ENCODE measurements around the gene VSIG8.

DNA sequence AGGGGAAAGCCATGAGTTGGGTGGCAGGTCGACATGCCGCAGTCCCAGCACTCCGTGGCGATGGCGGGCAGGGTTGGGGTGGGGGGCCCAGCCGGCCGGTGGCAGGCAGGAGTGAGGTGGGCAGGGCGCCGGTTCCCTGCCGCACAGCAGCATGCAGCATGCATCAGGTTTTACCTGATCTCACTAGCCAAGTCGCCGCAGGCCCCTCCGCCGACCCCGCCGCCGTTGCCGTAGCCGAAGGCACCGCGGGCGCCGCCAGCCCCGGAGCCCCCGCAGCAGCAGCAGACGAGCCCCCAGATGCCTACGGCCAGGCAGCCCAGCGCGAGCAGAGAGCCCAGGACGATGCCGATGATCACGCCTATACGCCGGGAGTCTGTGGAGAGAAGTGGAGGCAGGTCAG, 6.7 kb downstream of the VSIG8 start:
- no peak for TF ChIP-seq ELF4 (CRISPR knock-in tag; IDR thresholded peaks at IDR 0.05; ENCODE audit: low read depth)
- no peak for TF ChIP-seq FOXP4 (CRISPR knock-in tag; IDR thresholded peaks at IDR 0.05)
- TF ChIP-seq, protein P1, sequence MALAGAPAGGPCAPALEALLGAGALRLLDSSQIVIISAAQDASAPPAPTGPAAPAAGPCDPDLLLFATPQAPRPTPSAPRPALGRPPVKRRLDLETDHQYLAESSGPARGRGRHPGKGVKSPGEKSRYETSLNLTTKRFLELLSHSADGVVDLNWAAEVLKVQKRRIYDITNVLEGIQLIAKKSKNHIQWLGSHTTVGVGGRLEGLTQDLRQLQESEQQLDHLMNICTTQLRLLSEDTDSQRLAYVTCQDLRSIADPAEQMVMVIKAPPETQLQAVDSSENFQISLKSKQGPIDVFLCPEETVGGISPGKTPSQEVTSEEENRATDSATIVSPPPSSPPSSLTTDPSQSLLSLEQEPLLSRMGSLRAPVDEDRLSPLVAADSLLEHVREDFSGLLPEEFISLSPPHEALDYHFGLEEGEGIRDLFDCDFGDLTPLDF (CRISPR knock-in tag; IDR thresholded peaks at IDR 0.05) = no peak
- TF ChIP-seq MYBL2 (CRISPR knock-in tag; IDR thresholded peaks at IDR 0.05) = no peak
- TF ChIP-seq, protein P2, sequence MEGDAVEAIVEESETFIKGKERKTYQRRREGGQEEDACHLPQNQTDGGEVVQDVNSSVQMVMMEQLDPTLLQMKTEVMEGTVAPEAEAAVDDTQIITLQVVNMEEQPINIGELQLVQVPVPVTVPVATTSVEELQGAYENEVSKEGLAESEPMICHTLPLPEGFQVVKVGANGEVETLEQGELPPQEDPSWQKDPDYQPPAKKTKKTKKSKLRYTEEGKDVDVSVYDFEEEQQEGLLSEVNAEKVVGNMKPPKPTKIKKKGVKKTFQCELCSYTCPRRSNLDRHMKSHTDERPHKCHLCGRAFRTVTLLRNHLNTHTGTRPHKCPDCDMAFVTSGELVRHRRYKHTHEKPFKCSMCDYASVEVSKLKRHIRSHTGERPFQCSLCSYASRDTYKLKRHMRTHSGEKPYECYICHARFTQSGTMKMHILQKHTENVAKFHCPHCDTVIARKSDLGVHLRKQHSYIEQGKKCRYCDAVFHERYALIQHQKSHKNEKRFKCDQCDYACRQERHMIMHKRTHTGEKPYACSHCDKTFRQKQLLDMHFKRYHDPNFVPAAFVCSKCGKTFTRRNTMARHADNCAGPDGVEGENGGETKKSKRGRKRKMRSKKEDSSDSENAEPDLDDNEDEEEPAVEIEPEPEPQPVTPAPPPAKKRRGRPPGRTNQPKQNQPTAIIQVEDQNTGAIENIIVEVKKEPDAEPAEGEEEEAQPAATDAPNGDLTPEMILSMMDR (IDR thresholded peaks at IDR 0.05) = no peak
- TF ChIP-seq TCF7 (CRISPR knock-in tag; IDR thresholded peaks at IDR 0.05; ENCODE audit: low read depth) = no peak
- TF ChIP-seq, protein P3, sequence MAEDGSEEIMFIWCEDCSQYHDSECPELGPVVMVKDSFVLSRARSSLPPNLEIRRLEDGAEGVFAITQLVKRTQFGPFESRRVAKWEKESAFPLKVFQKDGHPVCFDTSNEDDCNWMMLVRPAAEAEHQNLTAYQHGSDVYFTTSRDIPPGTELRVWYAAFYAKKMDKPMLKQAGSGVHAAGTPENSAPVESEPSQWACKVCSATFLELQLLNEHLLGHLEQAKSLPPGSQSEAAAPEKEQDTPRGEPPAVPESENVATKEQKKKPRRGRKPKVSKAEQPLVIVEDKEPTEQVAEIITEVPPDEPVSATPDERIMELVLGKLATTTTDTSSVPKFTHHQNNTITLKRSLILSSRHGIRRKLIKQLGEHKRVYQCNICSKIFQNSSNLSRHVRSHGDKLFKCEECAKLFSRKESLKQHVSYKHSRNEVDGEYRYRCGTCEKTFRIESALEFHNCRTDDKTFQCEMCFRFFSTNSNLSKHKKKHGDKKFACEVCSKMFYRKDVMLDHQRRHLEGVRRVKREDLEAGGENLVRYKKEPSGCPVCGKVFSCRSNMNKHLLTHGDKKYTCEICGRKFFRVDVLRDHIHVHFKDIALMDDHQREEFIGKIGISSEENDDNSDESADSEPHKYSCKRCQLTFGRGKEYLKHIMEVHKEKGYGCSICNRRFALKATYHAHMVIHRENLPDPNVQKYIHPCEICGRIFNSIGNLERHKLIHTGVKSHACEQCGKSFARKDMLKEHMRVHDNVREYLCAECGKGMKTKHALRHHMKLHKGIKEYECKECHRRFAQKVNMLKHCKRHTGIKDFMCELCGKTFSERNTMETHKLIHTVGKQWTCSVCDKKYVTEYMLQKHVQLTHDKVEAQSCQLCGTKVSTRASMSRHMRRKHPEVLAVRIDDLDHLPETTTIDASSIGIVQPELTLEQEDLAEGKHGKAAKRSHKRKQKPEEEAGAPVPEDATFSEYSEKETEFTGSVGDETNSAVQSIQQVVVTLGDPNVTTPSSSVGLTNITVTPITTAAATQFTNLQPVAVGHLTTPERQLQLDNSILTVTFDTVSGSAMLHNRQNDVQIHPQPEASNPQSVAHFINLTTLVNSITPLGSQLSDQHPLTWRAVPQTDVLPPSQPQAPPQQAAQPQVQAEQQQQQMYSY (CRISPR knock-in tag; IDR thresholded peaks at IDR 0.05) = no peak
- no peak for TF ChIP-seq TEAD4 (CRISPR knock-in tag; IDR thresholded peaks at IDR 0.05)
- TF ChIP-seq PREB (CRISPR knock-in tag; IDR thresholded peaks at IDR 0.05; ENCODE audit: borderline replicate concordance) = no peak
